HG02885 (cell line): ENCODE results near the gene ANXA7.
"Not testable (repeated sequence)": the region's sequence is repeated elsewhere in the genome, so short reads cannot be mapped to it uniquely, and the experiment has no call there.

Experiments used
- ATAC-seq: cut with Tn5 transposase; IDR thresholded peaks from one replicate; pipeline ENCODE4 v1.9.1; 2021; ENCODE audit warnings: mild to moderate bottlenecking; ENCODE audit not compliant: unreplicated experiment, poor library complexity

ANXA7 gene

DNA sequence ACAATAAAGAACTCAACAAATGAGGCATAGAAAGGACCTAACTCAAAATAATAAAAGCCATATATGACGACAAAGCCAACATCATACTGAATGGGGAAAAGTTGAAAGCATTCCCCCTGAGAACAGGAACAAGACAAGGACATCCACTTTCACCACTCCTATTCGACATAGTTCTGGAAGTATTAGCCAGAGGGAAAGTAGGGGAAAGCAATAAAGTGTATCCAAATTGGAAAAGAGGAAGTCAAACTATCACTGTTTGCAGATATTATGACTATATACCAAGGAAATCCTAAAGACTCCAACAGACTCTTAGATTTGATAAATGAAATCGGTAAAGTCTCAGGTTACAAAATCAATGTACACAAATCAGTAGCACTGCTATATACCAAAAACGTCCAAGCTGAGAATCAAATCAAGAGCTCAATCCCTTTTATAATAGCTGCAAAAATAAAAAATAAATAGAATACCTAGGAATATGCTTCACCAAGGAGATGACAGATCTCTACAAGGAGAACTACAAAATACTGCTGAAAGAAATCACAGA, 4.8 kb downstream of the ANXA7 start:
- ATAC-seq, result no peak

DNA sequence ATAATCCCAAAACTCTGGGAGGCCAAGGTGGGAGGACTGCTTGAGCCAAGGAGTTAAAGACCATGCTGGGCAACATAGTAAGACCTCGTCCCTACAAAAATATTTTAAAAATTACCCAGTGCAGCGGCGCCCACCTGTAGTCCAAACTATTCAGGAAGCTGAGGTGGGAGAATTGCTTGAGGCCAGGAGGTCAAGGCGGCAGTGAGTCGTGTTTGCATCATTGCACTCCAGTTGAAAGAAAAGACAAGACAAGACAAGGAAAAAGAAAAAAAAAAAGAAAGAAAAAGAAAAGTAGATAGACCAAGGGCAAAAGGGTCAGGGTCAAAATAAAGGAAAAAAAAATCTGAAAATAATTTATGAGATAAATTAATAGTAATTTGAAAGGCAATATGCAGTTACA, 5.8 kb downstream of the ANXA7 start:
- no peak for ATAC-seq

DNA sequence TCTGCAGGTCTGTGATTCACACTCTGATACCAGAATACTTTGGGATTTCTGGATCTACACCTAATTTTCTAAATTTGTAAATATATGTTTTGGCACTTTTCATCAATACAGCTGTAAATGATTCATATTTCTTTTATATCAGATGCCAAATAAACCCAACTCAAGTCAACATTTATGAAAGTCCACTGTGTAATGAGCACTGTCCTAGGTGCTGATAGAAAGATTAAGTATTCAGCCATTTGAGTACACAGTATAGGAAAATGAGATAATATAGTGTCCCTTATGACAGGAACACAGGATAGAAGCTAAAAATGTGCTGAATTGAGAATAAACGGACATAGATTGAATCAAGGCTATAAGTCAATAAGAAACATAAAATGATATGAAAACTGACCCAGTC, 6.4 kb downstream of the ANXA7 start:
- ATAC-seq, result no peak

DNA sequence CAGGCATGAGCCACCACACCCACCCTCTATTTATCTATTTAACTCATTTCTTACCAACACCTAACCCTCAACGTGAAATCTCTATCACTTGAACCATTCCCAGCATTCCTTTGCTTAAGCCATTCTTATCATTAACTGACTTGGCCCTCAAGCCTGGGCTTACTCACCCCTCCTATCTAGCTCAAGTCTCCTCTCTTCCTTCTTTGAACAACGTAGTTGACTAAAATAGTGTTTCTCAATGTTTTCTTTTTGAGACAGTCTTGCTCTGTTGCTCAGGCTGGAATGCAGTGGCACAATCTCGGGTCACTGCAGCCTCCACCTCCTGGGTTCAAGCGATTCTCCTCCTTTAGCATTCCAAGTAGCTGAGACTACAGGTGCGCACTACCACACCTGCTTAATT, 7.0 kb downstream of the ANXA7 start:
- ATAC-seq, result no peak

DNA sequence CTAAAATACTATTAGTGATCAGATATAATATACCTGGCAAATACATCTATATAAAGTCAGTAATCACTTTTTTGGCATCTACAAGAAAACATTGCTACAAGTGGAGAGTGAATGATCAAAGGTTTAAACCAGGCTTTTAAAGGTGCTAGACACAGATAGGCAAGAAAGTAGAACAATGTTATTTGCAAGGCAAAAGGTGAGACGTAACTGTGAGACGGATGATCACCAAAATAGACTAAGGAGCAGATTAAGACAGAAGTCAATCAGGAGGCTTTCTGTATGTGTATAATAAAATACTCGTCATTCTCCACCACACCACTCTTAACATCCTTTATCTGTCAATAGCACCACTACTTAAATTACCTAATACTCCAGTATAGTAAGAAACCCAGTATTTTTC, 8.3 kb downstream of the ANXA7 start:
- no peak for ATAC-seq

GRCh38 chr10:73404690-73405089, 9.2 kb downstream of the ANXA7 start:
- no peak for ATAC-seq

DNA sequence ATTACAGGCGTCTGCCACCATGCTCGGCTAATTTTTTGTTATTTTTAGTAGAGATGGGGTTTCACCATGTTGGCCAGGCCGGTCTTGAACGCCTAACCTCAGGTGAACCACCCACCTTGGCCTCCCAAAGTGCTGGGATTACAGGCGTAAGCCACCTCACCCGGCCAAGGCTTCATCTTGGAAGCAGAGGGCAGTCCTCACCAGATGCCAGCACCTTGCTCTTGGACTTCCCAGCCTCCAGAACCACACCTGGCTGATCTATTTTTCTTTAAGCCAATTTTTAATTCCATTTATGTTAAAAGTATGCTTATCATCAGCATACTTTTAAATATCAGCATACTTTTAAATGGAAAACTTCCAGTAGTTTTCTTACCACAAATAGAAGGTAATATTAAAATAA, 12.2 kb downstream of the ANXA7 start:
- no peak for ATAC-seq

DNA sequence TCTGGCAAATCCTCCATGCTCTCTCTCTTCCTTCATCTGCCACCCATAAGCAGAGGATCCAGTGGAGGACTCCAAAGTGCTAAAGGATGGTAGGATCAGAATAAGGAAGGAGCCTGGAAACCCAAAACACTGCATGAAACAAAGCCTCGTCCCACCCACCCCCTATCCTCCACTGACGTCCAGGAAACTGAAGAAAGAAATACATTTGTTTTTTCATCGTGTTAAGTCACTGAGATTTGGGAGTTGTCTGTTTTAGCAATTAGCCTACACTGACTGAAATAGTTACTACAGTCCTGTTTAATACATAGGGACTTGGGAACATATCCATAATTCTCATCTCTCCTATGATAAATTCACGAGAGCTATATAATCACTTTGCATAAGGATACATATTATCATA, 14.8 kb downstream of the ANXA7 start:
- no peak for ATAC-seq

GRCh38 chr10:73398024-73398423, 15.8 kb downstream of the ANXA7 start:
- ATAC-seq, result no peak

GRCh38 chr10:73394325-73394724, 19.5 kb downstream of the ANXA7 start:
- ATAC-seq, result not testable (repeated sequence)

DNA sequence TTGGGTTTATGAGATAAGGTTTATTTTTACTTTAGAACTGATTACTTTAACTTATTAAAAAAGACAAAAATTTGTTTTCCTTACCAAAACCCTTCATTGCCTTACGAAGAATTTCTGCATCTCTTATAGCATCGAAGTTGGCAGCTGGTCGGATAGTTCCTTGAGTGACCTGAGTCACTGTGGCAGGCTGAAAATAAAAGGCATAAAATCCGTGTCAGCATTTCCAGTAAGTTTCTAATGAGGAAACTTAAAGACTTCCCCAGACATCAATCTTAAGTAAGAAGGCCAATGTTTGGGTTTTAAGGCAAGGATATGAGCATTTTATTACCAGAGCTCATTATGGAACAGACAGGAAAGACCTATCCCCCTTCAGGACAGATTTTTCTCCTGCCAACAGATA, 25.6 kb downstream of the ANXA7 start:
- ATAC-seq, result no peak

DNA sequence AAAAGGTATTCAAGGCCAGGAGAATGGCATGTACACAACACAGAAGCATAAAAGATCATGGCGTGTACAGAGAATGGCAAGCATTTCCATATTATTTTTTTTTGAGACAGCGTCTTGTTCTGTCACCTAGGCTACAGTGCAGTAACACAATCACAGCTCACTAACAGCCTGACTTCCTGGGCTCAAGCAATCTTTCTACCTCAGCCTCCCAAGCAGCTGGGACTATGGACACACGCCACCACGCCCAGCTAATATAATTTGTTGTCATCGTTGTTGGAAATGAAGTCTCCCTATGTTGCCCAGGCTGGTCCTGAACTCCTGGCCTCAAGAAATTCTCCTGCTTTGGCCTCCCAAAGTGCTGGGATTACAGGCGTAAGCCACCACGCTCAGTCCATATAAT, 27.3 kb downstream of the ANXA7 start:
- no peak for ATAC-seq

GRCh38 chr10:73379064-73379748, 34.7 kb downstream of the ANXA7 start:
- ATAC-seq, result no peak

DNA sequence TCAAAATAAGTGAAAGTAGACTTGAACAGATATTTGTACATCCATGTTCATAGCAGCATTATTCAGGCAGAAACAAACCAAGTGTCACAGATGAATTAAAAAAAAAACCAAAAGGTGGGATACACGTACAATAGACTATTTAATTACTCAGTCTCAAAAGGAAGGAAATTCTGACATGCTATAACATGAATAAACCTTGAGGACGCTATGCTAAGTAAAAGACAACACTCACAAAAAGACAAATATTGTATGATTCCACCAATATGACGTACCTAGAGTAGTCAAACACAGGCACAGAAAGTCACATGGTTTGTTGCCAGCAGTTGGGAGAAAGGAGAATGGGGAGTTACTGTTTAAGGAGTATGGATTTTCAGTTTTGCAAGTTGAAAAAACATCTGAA, 37.2 kb downstream of the ANXA7 start:
- ATAC-seq, result no peak

DNA sequence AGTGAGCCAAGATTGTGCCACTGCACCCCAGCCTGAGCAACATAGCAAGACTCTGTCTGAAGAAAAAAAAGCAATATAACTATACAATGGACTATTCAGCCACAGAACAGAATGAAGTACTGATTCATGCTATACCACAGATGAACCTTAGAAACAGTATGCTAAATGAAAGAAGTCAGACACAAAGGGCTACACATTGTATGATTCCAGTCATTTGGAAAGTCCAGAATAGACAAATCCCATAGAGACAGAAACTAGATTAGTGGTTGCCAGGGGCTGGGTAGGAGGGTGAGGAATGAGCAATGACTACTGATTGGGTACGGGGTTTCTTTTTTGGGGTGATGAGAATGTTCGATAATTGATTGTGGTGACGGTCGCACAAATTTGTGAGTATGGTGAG, 45.6 kb downstream of the ANXA7 start:
- no peak for ATAC-seq

DNA sequence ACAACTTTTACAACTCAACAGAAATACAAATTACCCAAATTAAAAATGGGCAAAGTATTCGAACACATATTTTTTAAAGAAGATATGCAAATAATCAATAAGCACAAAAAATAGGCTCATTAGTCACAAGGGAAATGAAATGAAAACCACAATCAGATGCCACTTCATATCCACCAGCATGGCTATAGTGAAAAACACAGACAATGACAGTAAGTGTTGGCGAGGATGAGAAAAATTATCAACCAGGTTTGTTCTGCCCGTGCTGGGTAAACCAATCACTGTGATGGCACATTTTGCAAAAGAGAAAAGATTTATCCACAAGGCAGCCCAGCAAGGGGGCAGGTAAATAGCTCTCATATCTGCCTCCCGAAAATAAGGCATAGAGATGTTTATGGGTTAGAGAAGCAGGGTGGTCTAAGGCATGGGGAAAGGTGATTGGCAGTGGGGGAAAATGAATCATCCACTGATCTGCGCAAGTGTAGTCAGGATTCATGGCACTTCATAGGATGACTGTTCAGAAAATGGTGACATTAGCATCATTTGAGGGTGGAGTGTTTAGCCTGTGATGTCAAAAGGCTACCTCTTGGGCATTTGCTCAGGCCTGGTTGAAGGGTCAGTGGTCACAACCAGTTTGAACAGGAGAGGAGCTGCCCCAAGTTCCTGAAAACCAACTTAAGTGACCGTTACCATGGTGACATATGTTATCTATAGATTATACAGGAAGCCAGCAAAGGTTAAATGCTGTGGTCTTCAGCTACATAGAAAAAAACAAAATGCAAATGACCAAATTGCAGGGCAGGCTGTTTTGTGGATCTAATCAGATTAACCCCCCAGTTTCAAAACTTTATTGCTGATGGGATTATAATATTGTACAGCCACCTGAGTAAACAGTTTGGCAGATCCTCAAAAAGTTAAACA, 47.2 kb downstream of the ANXA7 start:
- ATAC-seq, result no peak

- ATAC-seq, result no peak
Measured at GRCh38 chr10:73364964-73365363, 48.9 kb downstream of the ANXA7 start.

DNA sequence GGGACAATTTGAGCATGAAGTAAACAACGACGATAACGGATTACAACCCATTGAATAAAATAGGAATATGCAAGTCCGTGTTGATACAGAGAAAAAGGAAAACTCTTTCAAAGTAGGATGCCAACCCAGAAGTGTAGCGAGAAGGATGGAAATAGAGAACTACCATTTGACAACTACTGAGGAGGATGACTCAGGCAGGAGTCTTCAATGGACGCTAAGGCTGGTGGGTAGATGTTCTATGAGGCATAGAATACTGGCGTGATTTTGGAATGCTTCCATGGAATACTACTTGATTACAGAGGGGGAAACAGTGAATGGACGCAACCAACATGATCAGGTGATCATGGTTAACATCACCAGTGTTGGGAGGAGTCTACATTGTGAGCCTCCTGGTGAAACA, 54.4 kb downstream of the ANXA7 start:
- no peak for ATAC-seq

GRCh38 chr10:73358331-73359279, 55.3 kb downstream of the ANXA7 start, which contains the start of gene CFAP70:
TSS of gene CFAP70 (minus strand) at chr10:73358864. CDS start at chr10:73354796, 4,068 bp downstream.
- ATAC-seq, result peak; percentile 93

GRCh38 chr10:73357821-73358220, 56.0 kb downstream of the ANXA7 start:
- no peak for ATAC-seq
